K562 (cell line): ENCODE results near the gene TOMM5. TPM values are rescaled to one million over a fixed set of nuclear protein-coding genes. Genes with fewer than 3 reads are reported as not detected.

Experiments
- BCOR ChIP-seq: fragments of 450-650 bp; IDR thresholded peaks from 2 replicates; pipeline ENCODE4 v1.6.1; 2016
- MAFF ChIP-seq: IDR thresholded peaks from 2 replicates; pipeline ENCODE4 v1.6.1; 2012; ENCODE audit warnings: low read length, improper control_type of control experiment
- PURB ChIP-seq: sonication (generic); formaldehyde crosslinking; IDR thresholded peaks from 2 replicates; pipeline ENCODE4 v1.9.0; 2021; ENCODE audit warnings: low read depth, mild to moderate bottlenecking, missing genetic modification reagents
- TCF3 ChIP-seq: sonication (generic); formaldehyde crosslinking; IDR thresholded peaks from 2 replicates; pipeline ENCODE4 v1.4.0; 2020; ENCODE audit warnings: mild to moderate bottlenecking, missing genetic modification reagents
- polyA plus RNA-seq, 8 experiments: library from polyadenylated mRNA; depleted of rRNA in 4 of 8; stranded (reverse) in 5 of 8; unstranded in 3 of 8; fragments of >200 nt; fragmentation: Nextera tagmentation in 2 of 8; fragmentation: Illumina TruSeq in 1 of 8; extraction: Ambion mirVana in 2 of 8; extraction: Trizol in 1 of 8; gene quantifications; 2 replicates each; pipeline versions ENCODE4 v1.2.1 to v1.2.3, GENCODE V29; 2011 to 2014; ENCODE audit warnings: inconsistent platforms in 1 of 8, missing spikeins in 1 of 8
- total RNA-seq, 7 experiments: library from RNA; depleted of rRNA in 6 of 7; stranded (reverse); fragments of >200 nt in 6 of 7; fragmentation: Illumina TruSeq in 2 of 7; extraction: Trizol in 2 of 7; gene quantifications; 2 replicates each; pipeline versions ENCODE4 v1.2.1 to v1.2.3, GENCODE V29; 2011 to 2021; ENCODE audit warnings: low replicate concordance in 1 of 7
- TF ChIP-seq, protein P1 (sequence below): fragments of 450-650 bp; IDR thresholded peaks from 2 replicates; pipeline ENCODE4 v1.6.1; 2018; ENCODE audit not compliant: partially characterized antibody
- TF ChIP-seq, protein P2 (sequence below): fragments of 250-450 bp; sonication (Bioruptor Pico); IDR thresholded peaks from 2 replicates; pipeline ENCODE4 v1.9.0; 2021; ENCODE audit warnings: mild to moderate bottlenecking, inconsistent platforms
- TF ChIP-seq, protein P3 (sequence below), 2 experiments: fragments of 450-650 bp in 1 of 2; sonication (generic) in 1 of 2; formaldehyde crosslinking in 1 of 2; IDR thresholded peaks in 1 of 2; conservative IDR thresholded peaks in 1 of 2; 2 replicates each; pipeline versions ENCODE4 v1.6.1 to v1.8.1; 2016 to 2023; ENCODE audit warnings: mild to moderate bottlenecking in 2 of 2, moderate library complexity in 2 of 2, inconsistent platforms in 1 of 2, missing genetic modification reagents in 1 of 2
- TF ChIP-seq, protein P4 (sequence below): fragments of 250-450 bp; sonication (Bioruptor Pico); IDR thresholded peaks from 2 replicates; pipeline ENCODE4 v1.5.0; 2021; ENCODE audit warnings: mild to moderate bottlenecking, moderate library complexity

Gene TOMM5
- total and polyA plus RNA-seq, 9 of the 15 experiments (the other 6 are each of a cell fraction or from before 2014, with no cell fraction given) = 262 to 1,742 (median 496) TPM

DNA sequence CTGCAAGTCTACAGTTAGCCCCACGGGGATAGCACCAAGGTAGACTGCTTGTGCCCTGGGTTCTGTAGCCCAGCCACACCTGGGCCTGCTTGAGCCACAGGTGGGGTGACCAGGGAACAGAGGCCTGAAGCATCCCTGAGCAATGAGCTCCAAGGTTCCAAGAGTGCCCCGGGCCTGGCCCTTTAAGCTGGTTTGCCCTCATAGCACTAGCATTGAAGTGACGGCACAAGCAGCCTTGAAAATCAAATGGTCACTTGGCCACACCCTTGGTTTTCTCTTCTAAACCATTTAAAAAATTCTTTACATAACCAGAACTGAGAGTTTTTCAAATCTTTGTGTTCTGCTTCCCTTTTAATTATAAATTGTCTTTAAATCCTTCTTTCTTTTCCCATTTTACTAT lies 40.9 kb downstream of the TOMM5 start (continued):
- TF ChIP-seq, protein P1, sequence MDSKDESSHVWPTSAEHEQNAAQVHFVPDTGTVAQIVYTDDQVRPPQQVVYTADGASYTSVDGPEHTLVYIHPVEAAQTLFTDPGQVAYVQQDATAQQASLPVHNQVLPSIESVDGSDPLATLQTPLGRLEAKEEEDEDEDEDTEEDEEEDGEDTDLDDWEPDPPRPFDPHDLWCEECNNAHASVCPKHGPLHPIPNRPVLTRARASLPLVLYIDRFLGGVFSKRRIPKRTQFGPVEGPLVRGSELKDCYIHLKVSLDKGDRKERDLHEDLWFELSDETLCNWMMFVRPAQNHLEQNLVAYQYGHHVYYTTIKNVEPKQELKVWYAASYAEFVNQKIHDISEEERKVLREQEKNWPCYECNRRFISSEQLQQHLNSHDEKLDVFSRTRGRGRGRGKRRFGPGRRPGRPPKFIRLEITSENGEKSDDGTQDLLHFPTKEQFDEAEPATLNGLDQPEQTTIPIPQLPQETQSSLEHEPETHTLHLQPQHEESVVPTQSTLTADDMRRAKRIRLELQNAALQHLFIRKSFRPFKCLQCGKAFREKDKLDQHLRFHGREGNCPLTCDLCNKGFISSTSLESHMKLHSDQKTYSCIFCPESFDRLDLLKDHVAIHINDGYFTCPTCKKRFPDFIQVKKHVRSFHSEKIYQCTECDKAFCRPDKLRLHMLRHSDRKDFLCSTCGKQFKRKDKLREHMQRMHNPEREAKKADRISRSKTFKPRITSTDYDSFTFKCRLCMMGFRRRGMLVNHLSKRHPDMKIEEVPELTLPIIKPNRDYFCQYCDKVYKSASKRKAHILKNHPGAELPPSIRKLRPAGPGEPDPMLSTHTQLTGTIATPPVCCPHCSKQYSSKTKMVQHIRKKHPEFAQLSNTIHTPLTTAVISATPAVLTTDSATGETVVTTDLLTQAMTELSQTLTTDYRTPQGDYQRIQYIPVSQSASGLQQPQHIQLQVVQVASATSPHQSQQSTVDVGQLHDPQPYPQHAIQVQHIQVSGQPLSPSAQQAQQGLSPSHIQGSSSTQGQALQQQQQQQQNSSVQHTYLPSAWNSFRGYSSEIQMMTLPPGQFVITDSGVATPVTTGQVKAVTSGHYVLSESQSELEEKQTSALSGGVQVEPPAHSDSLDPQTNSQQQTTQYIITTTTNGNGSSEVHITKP = no peak
- TF ChIP-seq MAFF (no peak), BCOR (no peak), PURB (CRISPR knock-in tag) (no peak), TCF3 (CRISPR knock-in tag) (no peak)
- TF ChIP-seq, protein P2, sequence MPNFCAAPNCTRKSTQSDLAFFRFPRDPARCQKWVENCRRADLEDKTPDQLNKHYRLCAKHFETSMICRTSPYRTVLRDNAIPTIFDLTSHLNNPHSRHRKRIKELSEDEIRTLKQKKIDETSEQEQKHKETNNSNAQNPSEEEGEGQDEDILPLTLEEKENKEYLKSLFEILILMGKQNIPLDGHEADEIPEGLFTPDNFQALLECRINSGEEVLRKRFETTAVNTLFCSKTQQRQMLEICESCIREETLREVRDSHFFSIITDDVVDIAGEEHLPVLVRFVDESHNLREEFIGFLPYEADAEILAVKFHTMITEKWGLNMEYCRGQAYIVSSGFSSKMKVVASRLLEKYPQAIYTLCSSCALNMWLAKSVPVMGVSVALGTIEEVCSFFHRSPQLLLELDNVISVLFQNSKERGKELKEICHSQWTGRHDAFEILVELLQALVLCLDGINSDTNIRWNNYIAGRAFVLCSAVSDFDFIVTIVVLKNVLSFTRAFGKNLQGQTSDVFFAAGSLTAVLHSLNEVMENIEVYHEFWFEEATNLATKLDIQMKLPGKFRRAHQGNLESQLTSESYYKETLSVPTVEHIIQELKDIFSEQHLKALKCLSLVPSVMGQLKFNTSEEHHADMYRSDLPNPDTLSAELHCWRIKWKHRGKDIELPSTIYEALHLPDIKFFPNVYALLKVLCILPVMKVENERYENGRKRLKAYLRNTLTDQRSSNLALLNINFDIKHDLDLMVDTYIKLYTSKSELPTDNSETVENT (CRISPR knock-in tag) = no peak
- TF ChIP-seq, protein P3, sequence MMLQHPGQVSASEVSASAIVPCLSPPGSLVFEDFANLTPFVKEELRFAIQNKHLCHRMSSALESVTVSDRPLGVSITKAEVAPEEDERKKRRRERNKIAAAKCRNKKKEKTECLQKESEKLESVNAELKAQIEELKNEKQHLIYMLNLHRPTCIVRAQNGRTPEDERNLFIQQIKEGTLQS (IDR thresholded peaks at IDR 0.05) = no peak
- TF ChIP-seq, protein P3 (CRISPR knock-in tag; conservative IDR thresholded peaks at IDR 0.05) = no peak
- TF ChIP-seq, protein P4, sequence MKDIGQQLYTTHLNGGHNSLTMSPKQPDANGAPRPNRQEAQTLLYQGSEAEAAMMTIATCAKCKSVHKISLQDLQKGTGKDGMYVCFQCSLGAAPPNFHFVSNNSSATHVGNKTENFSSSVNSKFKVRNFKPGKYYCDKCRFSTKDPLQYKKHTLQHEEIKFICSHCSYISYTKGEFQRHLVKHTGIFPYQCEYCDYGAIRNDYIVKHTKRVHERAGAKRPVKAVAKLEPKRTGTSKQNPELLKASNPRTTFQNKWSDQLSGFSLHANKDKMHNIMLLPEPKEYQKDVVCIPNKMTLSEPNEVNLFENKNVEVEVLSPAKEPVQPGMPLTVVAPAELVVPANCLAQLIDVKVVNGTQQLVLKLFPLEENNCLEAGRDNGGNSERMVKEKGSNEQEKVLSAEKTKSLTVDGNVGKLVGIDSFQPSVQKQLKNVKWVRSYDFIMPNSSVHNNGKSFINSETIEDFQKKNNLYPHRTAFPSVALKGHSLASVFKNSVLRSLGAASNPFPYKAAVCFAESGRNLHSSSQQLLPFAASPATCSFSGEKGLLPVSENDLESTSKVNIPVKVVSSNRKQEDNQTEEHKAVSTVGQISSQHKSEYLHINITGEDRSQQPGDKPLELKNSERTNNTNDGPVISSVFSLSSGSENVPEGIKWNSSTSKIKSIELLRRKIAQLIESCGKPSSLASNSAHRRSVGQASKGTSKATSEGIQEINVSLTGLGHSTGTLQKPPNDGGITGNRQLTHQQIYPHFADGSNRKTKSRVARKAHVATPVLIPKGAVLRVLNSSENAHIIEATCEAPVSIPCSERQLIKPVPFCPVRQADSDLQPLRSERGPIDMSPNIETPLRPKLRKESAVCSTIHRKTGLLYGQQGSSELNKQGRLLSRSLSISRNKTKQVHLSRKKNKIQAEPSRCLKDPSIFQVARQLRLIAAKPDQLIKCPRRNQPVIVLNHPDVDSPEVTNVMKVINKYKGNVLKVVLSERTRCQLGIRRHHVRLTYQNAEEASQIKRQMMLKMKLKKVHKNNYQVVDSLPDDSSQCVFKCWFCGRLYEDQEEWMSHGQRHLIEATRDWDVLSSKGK (CRISPR knock-in tag) = no peak
